GM18858 (cell line): ENCODE data around the gene DDI2.

Experiments used
- ATAC-seq: cut with Tn5 transposase; IDR thresholded peaks from one replicate; pipeline ENCODE4 v1.9.1; 2021; ENCODE audit not compliant: unreplicated experiment

DDI2 gene

GRCh38 chr1:15700508-15700907, 83.2 kb downstream of the DDI2 start:
- ATAC-seq = no peak

- ATAC-seq = no peak
Observed at GRCh38 chr1:15701784-15702183, 84.5 kb downstream of the DDI2 start.

- no peak for ATAC-seq
Observed at GRCh38 chr1:15702722-15703550, 85.7 kb downstream of the DDI2 start.

GRCh38 chr1:15703562-15703961, 86.3 kb downstream of the DDI2 start:
- no peak for ATAC-seq

- ATAC-seq = no peak
Observed at GRCh38 chr1:15704526-15705183, 87.4 kb downstream of the DDI2 start.

GRCh38 chr1:15705184-15705566, 87.9 kb downstream of the DDI2 start:
- no peak for ATAC-seq

GRCh38 chr1:15706751-15707150, 89.5 kb downstream of the DDI2 start:
- no peak for ATAC-seq

- no peak for ATAC-seq
Observed at GRCh38 chr1:15707239-15707925, 90.1 kb downstream of the DDI2 start.

GRCh38 chr1:15708486-15709137, 91.4 kb downstream of the DDI2 start:
- ATAC-seq = no peak

GRCh38 chr1:15709226-15709625, 92.0 kb downstream of the DDI2 start:
- no peak for ATAC-seq

GRCh38 chr1:15712168-15712567, 94.9 kb downstream of the DDI2 start:
- no peak for ATAC-seq

- ATAC-seq = no peak
Observed at GRCh38 chr1:15714406-15715136, 97.3 kb downstream of the DDI2 start.

- no peak for ATAC-seq
Observed at GRCh38 chr1:15717418-15718125, 100.3 kb downstream of the DDI2 start.

GRCh38 chr1:15718199-15718601, 100.9 kb downstream of the DDI2 start:
- no peak for ATAC-seq
